Measurements from ENCODE around the gene MRTFA. TPM values are rescaled to one million over a fixed set of nuclear protein-coding genes. Genes with fewer than 3 reads are reported as not detected.

MRTFA gene
- total and polyA plus RNA-seq, 9 of the 15 experiments (the other 6 are each of a cell fraction or from before 2014, with no cell fraction given): 0.84 to 21.1 (median 3.7) TPM

DNA sequence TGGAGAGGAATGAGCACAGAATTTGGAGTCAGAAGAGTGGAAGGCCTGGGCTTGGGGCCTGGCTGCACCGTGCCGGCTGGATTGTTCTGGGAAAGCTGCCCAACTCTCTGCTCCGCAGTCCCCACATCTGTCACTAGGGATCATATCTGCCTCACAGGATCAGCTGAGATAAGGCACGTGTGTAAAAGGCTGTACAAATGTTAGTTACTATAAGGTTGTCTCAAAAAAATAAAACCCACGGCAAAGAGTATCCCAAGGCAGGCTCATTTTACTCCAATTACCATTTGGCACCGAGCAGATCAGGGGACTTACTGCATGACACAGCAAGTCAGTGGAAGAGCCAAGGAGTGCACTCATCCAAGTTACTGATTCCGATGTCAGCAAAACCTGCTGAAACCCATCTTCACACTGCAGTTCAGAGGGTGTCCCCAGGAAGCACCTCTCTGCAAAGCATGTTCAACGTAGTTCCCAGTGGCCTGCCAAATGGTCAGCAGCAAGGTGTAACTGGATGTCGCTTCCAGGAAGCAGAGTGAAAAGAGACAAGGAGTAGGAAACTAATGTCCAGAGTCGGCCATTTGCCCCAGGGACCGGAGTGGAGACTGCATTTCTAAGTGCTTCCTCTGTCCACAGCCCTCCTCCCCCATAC lies 18.1 kb upstream of the MRTFA start (continued):
- TF ChIP-seq ZBTB34 (CRISPR knock-in tag; IDR thresholded peaks at IDR 0.05) (no peak), RBM14 (IDR thresholded peaks at IDR 0.05; ENCODE audit: borderline replicate concordance, insufficient read depth, low read depth, low read length) (no peak), NCOA4 (IDR thresholded peaks at IDR 0.05; ENCODE audit: partially characterized antibody) (no peak), GABPA (tag; conservative IDR thresholded peaks at IDR 0.05; ENCODE audit: low read depth) (no peak), SIRT6 (IDR thresholded peaks at IDR 0.05; ENCODE audit: low read depth, low read length) (no peak), PHB (CRISPR knock-in tag; IDR thresholded peaks at IDR 0.05) (no peak), HMG20B (CRISPR knock-in tag; IDR thresholded peaks at IDR 0.05) (no peak), CAMTA2 (CRISPR knock-in tag; conservative IDR thresholded peaks at IDR 0.05) (no peak), MLX (CRISPR knock-in tag; conservative IDR thresholded peaks at IDR 0.05) (no peak), CC2D1A (IDR thresholded peaks at IDR 0.05) (0 out of 2 replicates have a peak, but pooled peaks have one; percentile 20), YBX1 (IDR thresholded peaks at IDR 0.05) (no peak), ARID1B (IDR thresholded peaks at IDR 0.05) (peak; percentile 58), KAT2B (IDR thresholded peaks at IDR 0.05; ENCODE audit: low read depth, low read length) (no peak), HSF4 (CRISPR knock-in tag; IDR thresholded peaks at IDR 0.05; ENCODE audit: borderline replicate concordance) (no peak), ZNF717 (CRISPR knock-in tag; IDR thresholded peaks at IDR 0.05) (no peak), CHD4 (IDR thresholded peaks at IDR 0.05; ENCODE audit: insufficient read depth, insufficient replicate concordance, low read depth, low read length, poor library complexity, severe bottlenecking) (no peak), ZNF695 (CRISPR knock-in tag; IDR thresholded peaks at IDR 0.05) (no peak), MAFK (IDR thresholded peaks at IDR 0.05; ENCODE audit: low read length) (peak; percentile 57; the same call in 1 of the 2 replicates), JUNB (CRISPR knock-in tag; conservative IDR thresholded peaks at IDR 0.05) (no peak), YY1 (IDR thresholded peaks at IDR 0.05; ENCODE audit: borderline replicate concordance in 1 of 3, control insufficient read depth in 1 of 3, extremely low read depth in 1 of 3, insufficient read depth in 3 of 3, insufficient read length in 1 of 3, insufficient replicate concordance in 2 of 3, low read depth in 1 of 3, low read length in 2 of 3) (peak in 1 of 3 experiments; percentile 48)
- TF ChIP-seq, protein P1, sequence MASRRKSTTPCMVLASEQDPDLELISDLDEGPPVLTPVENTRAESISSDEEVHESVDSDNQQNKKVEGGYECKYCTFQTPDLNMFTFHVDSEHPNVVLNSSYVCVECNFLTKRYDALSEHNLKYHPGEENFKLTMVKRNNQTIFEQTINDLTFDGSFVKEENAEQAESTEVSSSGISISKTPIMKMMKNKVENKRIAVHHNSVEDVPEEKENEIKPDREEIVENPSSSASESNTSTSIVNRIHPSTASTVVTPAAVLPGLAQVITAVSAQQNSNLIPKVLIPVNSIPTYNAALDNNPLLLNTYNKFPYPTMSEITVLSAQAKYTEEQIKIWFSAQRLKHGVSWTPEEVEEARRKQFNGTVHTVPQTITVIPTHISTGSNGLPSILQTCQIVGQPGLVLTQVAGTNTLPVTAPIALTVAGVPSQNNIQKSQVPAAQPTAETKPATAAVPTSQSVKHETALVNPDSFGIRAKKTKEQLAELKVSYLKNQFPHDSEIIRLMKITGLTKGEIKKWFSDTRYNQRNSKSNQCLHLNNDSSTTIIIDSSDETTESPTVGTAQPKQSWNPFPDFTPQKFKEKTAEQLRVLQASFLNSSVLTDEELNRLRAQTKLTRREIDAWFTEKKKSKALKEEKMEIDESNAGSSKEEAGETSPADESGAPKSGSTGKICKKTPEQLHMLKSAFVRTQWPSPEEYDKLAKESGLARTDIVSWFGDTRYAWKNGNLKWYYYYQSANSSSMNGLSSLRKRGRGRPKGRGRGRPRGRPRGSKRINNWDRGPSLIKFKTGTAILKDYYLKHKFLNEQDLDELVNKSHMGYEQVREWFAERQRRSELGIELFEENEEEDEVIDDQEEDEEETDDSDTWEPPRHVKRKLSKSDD (conservative IDR thresholded peaks at IDR 0.05; ENCODE audit: low read length): no peak
- TF ChIP-seq, protein P2, sequence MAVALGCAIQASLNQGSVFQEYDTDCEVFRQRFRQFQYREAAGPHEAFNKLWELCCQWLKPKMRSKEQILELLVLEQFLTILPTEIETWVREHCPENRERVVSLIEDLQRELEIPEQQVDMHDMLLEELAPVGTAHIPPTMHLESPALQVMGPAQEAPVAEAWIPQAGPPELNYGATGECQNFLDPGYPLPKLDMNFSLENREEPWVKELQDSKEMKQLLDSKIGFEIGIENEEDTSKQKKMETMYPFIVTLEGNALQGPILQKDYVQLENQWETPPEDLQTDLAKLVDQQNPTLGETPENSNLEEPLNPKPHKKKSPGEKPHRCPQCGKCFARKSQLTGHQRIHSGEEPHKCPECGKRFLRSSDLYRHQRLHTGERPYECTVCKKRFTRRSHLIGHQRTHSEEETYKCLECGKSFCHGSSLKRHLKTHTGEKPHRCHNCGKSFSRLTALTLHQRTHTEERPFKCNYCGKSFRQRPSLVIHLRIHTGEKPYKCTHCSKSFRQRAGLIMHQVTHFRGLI (CRISPR knock-in tag; IDR thresholded peaks at IDR 0.05): no peak
